HG03439 (cell line): ENCODE measurements around the gene RPL36.
"Not testable (repeated sequence)": the region's sequence is repeated elsewhere in the genome, so short reads cannot be mapped to it uniquely, and the experiment has no call there.

Source experiments
- ATAC-seq: cut with Tn5 transposase; IDR thresholded peaks from one replicate; pipeline ENCODE4 v1.9.1; 2021; ENCODE audit warnings: mild to moderate bottlenecking, moderate library complexity; ENCODE audit not compliant: unreplicated experiment

The RPL36 gene

DNA sequence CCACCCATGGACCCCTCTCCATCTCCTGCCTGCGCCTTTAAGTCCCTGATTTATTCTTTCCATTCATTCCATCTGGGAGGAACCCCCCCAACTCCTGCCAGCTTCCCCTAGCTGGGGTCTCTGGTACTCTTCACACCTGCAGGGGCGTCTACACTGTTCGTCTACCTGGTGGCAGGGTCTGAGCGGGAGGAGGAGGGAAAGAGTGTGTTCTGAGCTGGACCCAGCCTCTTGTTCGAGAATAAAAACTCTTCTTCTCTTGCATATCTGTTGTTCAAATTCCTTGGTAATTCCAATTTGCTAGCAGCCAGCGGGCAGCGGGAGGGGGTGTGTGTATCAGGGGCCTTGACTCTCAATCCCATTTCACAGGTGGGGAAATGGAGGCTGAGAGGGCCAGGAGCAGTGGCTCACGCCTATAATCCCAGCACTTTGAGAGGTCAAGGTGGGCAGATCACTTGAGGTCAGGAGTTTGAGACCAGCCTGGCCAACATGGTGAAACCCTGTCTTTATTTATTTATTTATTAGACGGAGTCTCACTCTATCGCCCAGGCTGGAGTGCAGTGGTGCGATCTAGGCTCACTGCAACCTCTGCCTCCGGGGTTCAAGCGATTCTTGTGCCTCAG lies 1.7 kb upstream of the RPL36 start:
- not testable (repeated sequence) for ATAC-seq

DNA sequence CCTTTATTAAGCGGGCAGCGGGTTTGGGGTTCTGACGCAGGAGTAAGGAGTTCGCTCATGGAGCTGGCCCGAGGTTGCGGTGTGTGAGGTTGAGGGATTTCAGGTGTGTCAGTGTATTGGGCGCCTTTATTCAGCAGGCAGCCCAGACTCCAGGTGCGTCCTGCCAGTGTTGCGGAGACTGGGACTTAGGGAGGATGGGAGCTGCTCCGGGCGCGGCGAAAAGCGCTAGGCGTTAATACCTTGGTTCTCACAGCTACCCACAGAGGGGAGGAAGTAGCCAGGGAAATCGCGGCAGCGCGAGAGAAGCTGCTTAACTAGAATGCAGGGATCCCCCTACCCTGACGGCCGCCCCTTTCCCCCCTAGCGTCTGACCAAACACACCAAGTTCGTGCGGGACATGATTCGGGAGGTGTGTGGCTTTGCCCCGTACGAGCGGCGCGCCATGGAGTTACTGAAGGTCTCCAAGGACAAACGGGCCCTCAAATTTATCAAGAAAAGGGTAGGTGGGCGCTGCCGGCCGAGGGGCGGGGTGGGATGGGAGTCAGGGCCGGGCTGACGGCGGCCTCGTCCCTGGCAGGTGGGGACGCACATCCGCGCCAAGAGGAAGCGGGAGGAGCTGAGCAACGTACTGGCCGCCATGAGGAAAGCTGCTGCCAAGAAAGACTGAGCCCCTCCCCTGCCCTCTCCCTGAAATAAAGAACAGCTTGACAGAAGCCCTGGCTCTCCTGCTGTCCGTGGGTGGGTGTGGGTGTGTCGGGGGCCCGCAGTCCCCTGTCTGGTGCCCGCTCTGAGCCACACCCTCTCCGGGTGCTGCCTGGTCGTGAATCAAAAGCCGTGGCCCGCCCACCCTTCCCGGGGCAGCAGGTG lies 1.1 kb downstream of the RPL36 start:
- no peak for ATAC-seq

DNA sequence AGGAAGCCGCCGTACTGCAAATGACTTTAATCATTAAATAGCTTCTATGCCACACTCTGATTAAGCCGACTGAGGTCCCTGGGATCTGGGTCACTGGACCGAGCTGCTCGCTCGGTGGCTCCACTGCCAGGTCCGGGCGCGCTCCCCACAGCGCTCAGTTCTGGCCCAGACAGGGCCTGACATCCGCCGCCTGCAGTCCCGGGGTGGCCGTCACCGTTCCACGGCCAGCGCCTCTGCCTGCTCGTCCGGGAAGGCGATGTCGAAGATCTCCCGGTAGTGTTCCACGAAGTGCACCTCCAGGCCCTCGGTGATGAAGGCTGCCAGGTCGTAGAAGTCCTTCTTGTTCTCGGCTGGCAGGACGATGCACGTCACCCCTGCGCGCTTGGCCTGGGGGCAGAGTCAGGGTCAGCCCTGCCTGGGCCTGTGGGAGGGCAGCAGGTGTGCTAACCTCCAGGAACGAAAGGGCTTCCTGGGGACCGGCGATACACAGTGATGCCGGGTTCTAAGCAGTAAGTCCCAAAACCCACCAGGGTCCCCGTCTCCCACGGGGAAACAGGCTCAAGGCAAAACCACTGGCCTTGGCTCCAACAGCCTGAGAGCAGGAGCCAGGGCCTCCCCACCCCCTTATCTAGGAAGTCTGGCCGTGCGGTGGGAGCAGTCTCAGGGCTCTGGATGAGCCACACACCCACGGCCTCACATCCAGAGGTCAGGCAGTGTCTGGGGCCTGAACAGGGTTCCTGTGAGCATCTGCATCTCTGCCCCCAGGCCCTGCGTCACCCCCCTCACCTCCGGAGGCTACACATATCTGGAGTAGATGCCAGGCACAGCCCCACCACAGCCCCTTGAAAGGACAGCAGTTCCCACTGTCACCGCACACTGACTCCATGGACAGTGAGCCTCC lies 2.0 kb downstream of the RPL36 start:
- no peak for ATAC-seq

DNA sequence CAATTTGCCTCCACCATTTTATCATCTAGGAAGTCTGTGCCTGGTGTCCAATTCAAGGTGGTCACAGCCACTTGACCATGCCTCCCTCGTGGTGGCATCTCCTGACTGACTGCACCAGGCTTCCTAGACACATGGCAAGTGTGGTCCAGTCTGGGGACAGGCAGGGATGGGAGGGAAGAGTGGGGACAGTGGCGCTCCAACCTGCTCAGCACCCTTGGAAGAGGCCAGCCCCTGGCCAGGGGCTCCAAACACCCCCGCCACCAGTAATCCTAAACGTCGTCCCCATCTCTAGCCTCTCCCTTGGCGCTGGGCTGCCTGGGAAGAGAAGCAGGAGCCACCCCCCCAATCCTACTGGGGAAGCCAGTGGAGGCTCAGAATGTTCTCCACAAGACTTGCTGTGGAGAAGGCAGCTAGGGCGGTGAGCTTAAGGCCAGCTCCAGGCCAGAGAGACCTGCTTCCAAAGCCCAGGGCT lies 2.7 kb downstream of the RPL36 start:
- no peak for ATAC-seq

DNA sequence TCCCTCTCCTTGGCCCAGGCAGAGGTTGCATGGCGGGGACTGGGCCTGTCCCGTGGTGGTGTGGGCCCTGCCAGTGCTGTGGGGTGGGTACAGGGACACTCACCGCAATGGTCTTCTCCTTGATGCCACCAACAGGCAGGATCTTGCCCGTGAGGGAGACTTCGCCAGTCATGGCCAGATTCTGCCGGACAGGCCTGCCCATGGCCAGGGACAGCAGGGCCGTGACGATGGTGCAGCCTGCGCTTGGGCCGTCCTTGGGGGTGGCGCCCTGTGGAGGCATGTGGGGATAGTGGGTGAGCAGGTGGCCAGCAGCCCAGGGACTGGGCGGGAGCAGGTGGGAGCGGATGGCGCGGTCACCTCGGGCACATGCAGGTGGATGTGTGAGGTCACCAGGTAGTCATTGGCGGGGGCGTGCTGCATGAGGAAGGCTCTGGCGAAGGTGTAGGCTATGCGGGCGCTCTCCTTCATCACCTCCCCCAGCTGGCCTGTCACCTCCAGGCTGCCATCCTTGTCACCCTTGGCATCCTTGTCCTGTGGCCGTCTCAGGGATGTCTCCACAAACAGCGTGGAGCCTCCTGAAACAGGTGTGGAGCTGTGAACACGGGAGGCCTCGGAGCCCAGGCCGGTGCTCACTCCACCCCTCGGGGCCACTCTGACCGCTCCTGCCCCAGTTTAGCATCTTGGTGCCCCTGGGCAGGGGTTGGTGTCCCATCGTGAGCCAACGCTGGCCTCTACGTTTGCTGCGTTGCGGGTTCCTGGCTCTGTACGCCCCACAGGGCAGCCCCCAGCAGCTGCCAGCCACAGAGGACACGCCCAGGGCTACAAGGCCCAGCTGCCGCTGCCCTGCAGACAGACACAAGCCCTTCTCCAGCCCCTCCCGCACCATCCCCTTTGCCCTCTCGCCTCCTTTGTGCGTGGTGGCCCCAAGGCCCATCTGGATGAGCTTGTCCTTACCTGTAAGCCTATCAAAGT lies 3.4 kb downstream of the RPL36 start:
- ATAC-seq, result no peak

- ATAC-seq, result no peak
These were observed 4.3 kb downstream of the RPL36 start for GRCh38 chr19:5694167-5694955.

- ATAC-seq, result no peak
These were observed 5.0 kb downstream of the RPL36 start for GRCh38 chr19:5694956-5695648.

DNA sequence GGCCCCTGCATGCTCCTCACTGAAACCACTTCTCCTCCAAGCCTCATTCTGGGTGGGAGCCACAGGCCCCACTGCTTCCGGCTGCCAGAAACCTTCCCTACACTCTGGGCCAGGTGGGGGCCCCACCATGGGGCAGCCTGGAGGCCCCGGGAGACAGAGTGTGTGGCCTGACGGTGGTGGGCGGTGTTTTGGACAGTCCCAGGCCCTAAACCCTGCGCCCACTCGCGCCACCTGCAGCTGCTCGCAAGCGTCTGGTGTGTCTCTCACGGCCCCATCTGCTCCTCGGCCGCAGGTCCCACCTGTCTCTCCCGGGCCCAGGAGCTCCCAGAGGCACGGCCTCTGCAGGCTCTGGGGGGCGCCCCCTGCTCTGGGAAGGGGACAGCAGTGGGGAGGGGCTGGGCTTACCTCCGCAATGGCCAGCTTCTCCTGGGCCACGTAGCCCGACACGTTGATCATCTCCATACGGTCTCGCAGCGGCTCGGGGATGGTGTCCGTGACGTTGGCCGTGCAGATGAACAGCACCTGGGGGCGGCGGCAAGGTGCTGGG lies 5.6 kb downstream of the RPL36 start:
- ATAC-seq, result no peak

- no peak for ATAC-seq
These were observed 6.3 kb downstream of the RPL36 start for GRCh38 chr19:5696196-5697021.

GRCh38 chr19:5697022-5697889 lies 7.2 kb downstream of the RPL36 start:
- no peak for ATAC-seq

DNA sequence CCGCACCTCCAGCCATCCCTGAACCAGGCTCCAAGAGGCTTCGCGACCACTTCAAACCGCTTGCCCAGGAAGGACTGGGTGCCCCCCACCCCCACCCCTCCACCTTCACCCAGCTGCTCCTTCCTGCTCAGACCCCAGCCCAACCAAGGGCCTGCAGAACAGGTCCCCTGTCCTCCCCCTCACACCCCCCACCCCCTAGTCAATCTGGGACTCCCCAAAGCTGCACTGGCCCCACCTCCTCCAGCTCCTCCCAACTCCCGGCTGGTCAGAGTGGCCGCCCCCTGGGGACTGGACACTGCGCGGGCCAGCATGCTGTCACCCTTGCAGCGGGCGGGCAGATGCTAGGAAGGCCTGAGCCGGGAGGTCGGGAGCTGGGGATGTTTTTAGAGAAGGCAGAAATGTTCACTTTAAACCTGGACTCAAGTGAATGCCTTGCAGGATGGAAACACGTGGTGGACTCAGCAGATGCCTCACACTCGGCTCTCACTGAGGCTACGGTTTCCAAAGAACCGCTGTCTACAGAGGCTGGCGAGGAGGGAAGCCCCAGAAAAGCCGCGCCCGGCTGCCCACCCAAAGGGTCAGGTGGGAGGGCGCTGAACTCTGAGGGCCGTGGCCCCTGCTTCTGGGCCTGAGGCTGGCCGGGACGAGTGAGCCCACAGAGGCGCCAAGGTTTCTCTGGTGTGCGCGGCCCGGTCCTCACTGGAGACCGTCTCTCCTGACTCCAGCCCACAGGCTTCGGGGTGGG lies 8.0 kb downstream of the RPL36 start:
- ATAC-seq, result no peak

GRCh38 chr19:5698635-5699422 lies 8.7 kb downstream of the RPL36 start:
- ATAC-seq, result no peak

DNA sequence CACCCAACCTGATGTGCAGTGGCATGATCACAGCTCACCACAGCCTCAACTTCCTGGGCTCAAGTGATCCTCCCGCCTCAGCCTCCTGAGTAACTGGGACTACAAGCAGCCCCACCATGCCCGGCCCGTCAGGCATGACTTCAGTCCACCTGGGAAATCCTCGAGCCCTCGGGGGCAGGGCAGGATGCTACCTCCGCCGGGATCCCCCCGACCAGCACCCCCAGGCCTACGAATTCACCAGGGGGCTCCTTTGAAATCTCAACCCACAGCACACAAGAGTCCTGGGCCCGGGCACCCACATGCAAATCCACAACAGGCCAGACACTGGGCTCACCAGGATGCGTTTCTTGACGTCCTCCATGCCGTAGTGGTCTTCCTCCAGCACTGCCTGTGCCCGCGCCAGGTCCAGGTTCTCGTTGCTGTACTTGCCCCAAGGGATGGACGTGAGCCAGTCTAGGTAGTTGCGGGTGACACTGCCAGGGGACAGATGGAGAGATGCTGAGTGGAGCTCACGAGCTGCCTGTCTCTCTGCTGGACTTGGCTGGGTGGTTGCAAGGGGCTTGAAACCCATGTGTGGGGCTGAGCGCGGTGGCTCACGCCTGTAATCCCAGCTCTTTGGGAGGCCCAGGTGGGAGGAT lies 10.5 kb downstream of the RPL36 start:
- ATAC-seq, result no peak

DNA sequence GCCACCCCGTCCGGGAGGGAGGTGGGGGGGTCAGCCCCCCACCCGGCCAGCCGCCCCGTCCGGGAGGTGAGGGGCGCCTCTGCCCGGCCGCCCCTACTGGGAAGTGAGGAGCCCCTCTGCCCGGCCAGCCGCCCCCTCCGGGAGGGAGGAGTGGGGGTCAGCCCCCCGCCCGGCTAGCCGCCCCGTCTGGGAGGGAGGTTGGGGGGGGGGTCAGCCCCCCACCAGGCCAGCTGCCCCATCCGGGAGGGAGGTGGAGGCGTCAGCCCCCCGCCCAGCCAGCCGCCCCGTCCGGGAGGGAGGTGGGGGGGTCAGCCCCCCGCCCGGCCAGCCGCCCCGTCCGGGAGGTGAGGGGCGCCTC lies 11.9 kb downstream of the RPL36 start:
- not testable (repeated sequence) for ATAC-seq
